ENCODE results near the gene GNA14.

Gene GNA14

GRCh38 chr9:77435277-77435676 is 212.8 kb downstream of the GNA14 start (continued):
- no peak for TF ChIP-seq ZNF692 (tag by site-specific recombination; IDR thresholded peaks at IDR 0.05)
- no peak for TF ChIP-seq ZNF768 (tag by site-specific recombination; IDR thresholded peaks at IDR 0.05)
- TF ChIP-seq KLF7 (tag by site-specific recombination; IDR thresholded peaks at IDR 0.05; ENCODE audit: borderline replicate concordance) = no peak
- no peak for TF ChIP-seq ZNF585B (tag by site-specific recombination; IDR thresholded peaks at IDR 0.05)
- no peak for TF ChIP-seq ZNF555 (tag by site-specific recombination; conservative IDR thresholded peaks at IDR 0.05)
- no peak for TF ChIP-seq KLF16 (tag by site-specific recombination; IDR thresholded peaks at IDR 0.05)
- no peak for TF ChIP-seq ZNF629 (tag by site-specific recombination; IDR thresholded peaks at IDR 0.05)
- no peak for TF ChIP-seq ZNF335 (tag by site-specific recombination; conservative IDR thresholded peaks at IDR 0.05)
- TF ChIP-seq ZNF394 (tag by site-specific recombination; IDR thresholded peaks at IDR 0.05; ENCODE audit: borderline replicate concordance) = no peak

- Histone ChIP-seq H3K9me3 (ENCODE audit: control insufficient read depth, insufficient read depth, low read depth, low read length) (no peaks in the 10 kb centered on the region), H3K4me1 (ENCODE audit: control insufficient read depth, insufficient read depth, low read length) (no peaks in the 10 kb centered on the region), H3K4me3 (ENCODE audit: low read depth, low read length) (no peak overlapping the region), H3K27ac (ENCODE audit: extremely low read depth, low read depth, low read length) (no peak overlapping the region), H3K36me3 (ENCODE audit: control insufficient read depth in 2 of 2, insufficient read depth in 1 of 2, low read length in 2 of 2) (no peaks in the 10 kb centered on the region)
- ChIA-PET POLR2A (interaction anchor here (1.1 kb wide), 2 partner anchors 10 to 23 kb away, joined by 3 to 4 read pairs; no protein-coding TSS in a partner anchor), CTCF (interaction anchor here (0.5 to 3.6 kb wide), 50 partner anchors 9 to 1291 kb away, joined by 3 to 55 read pairs (median 4); no protein-coding TSS in a partner anchor)
- TF ChIP-seq ZNF624 (tag by site-specific recombination; IDR thresholded peaks at IDR 0.05) (no peak), CTCF (tag by site-specific recombination; IDR thresholded peaks at IDR 0.05) (peak; percentile 70), BCL11A (tag by site-specific recombination; IDR thresholded peaks at IDR 0.05; ENCODE audit: low read depth) (no peak), TRIM28 (IDR thresholded peaks at IDR 0.05; ENCODE audit: borderline replicate concordance, low read length) (no peak), ZNF521 (tag by site-specific recombination; IDR thresholded peaks at IDR 0.05) (no peak), ZSCAN30 (tag by site-specific recombination; IDR thresholded peaks at IDR 0.05) (0 out of 2 replicates have a peak, but pooled peaks have one; percentile 20), ZNF544 (tag by site-specific recombination; IDR thresholded peaks at IDR 0.05) (no peak), ZBTB17 (tag by site-specific recombination; IDR thresholded peaks at IDR 0.05) (0 out of 2 replicates have a peak, but pooled peaks have one; percentile 19), ZNF654 (tag by site-specific recombination; IDR thresholded peaks at IDR 0.05; ENCODE audit: low read depth) (peak; percentile 92), GLIS1 (tag by site-specific recombination; IDR thresholded peaks at IDR 0.05) (no peak), IKZF3 (tag by site-specific recombination; IDR thresholded peaks at IDR 0.05) (no peak), ZXDB (tag by site-specific recombination; IDR thresholded peaks at IDR 0.05) (no peak), ZNF660 (tag by site-specific recombination; IDR thresholded peaks at IDR 0.05) (peak; percentile 50; the same call in 1 of the 2 replicates), ZNF37A (tag by site-specific recombination; IDR thresholded peaks at IDR 0.05) (no peak), ZNF645 (tag by site-specific recombination; IDR thresholded peaks at IDR 0.05) (no peak), REST (tag by site-specific recombination; IDR thresholded peaks at IDR 0.05) (no peak)
These were observed 214.3 kb downstream of the GNA14 start for GRCh38 chr9:77433675-77434445.
